H1 (cell line): ENCODE measurements around the gene WNT3A. TPM values are rescaled to one million over a fixed set of nuclear protein-coding genes. Genes with fewer than 3 reads are reported as not detected.
"Not testable (repeated sequence)": the region's sequence is repeated elsewhere in the genome, so short reads cannot be mapped to it uniquely, and the experiment has no call there.

Experiments used
- CTCF ChIA-PET: fragments of 300-600 bp; sonication (Branson Sonifier 250); formaldehyde crosslinking; loops from one replicate; lab custom pipeline; 2021; ENCODE audit not compliant: partially characterized antibody; lab: Charles Lee
- POLR2A ChIA-PET: fragments of 300-600 bp; sonication (Branson Sonifier 250); formaldehyde crosslinking; loops from one replicate; lab custom pipeline; 2021; ENCODE audit warnings: inconsistent platforms; ENCODE audit not compliant: partially characterized antibody; lab: Charles Lee
- DNase-seq, 2 experiments: peaks; one replicate each; pipeline versions ENCODE4 v3.0.0 to v3.0.0-alpha.2; 2010 to 2022; ENCODE audit warnings: low spot score in 2 of 2, low read depth in 1 of 2, mixed read lengths in 1 of 2
- FAIRE-seq: peaks from 2 replicates; lab custom pipeline; 2011; peaks lifted over from hg19 to GRCh38; lab: Jason Lieb, UNC
- H2AFZ ChIP-seq: 2 replicates; pipeline ENCODE4 v1.8.1; 2012; ENCODE audit warnings: low read length, inconsistent platforms
- H2AK5ac ChIP-seq: 2 replicates; pipeline ENCODE4 v1.6.1; 2013; ENCODE audit warnings: low read depth, low read length
- H2BK120ac ChIP-seq: replicated peaks from 2 replicates; pipeline ENCODE3; 2013; ENCODE audit warnings: low read depth, low read length, inconsistent platforms
- H2BK12ac ChIP-seq: 2 replicates; pipeline ENCODE4 v1.6.1; 2013; ENCODE audit warnings: low read depth, low read length
- H2BK15ac ChIP-seq: 2 replicates; pipeline ENCODE4 v1.6.1; 2013; ENCODE audit warnings: low read length
- H2BK20ac ChIP-seq: 2 replicates; pipeline ENCODE4 v1.6.1; 2013; ENCODE audit warnings: low read length
- H2BK5ac ChIP-seq: 2 replicates; pipeline ENCODE4 v1.6.1; 2013; ENCODE audit warnings: low read depth, low read length
- H3K14ac ChIP-seq: 2 replicates; pipeline ENCODE4 v1.6.1; 2013; ENCODE audit warnings: inconsistent platforms; ENCODE audit not compliant: insufficient read length
- H3K18ac ChIP-seq: 2 replicates; pipeline ENCODE4 v1.6.1; 2013; ENCODE audit warnings: low read length; ENCODE audit errors: extremely low read depth
- H3K23ac ChIP-seq: 2 replicates; pipeline ENCODE4 v1.6.1; 2013; ENCODE audit warnings: inconsistent platforms; ENCODE audit not compliant: insufficient read length
- H3K23me2 ChIP-seq: 2 replicates; pipeline ENCODE4 v1.6.1; 2013; ENCODE audit warnings: low read depth, low read length
- H3K27ac ChIP-seq: 2 replicates; pipeline ENCODE4 v1.6.1; 2011; ENCODE audit warnings: low read depth, low read length, inconsistent platforms
- H3K27me3 ChIP-seq, 4 experiments: replicated peaks in 1 of 4; 1 replicate in 1 of 4; 2 replicates in 3 of 4; pipeline versions ENCODE4 v1.6.1 to v1.8.1; 2011 to 2013; ENCODE audit warnings: low read length in 3 of 4, mild to moderate bottlenecking in 3 of 4, inconsistent platforms in 2 of 4, mixed read lengths in 2 of 4, moderate library complexity in 1 of 4; ENCODE audit not compliant: control insufficient read depth in 3 of 4, insufficient read depth in 3 of 4; ENCODE audit errors: extremely low read depth in 1 of 4
- H3K36me3 ChIP-seq, 4 experiments: 2 replicates each; pipeline versions ENCODE4 v1.6.1 to v1.8.1; 2011 to 2013; ENCODE audit warnings: mild to moderate bottlenecking in 4 of 4, low read length in 3 of 4, moderate library complexity in 2 of 4, control low read depth in 1 of 4, inconsistent platforms in 1 of 4; ENCODE audit not compliant: insufficient read depth in 4 of 4, control insufficient read depth in 2 of 4
- H3K4ac ChIP-seq: replicated peaks from 2 replicates; pipeline ENCODE3; 2013; ENCODE audit warnings: low read length, low read depth, mixed read lengths, inconsistent platforms; ENCODE audit not compliant: insufficient read length
- H3K4me1 ChIP-seq, 4 experiments: replicated peaks in 1 of 4; 1 replicate in 1 of 4; 2 replicates in 3 of 4; pipeline versions ENCODE4 v1.6.1 to v1.8.1; 2011 to 2013; ENCODE audit warnings: low read length in 3 of 4, inconsistent platforms in 2 of 4, mixed read lengths in 1 of 4; ENCODE audit not compliant: insufficient read depth in 4 of 4, control insufficient read depth in 3 of 4
- H3K4me2 ChIP-seq, 2 experiments: 2 replicates each; pipeline versions ENCODE4 v1.6.1 to v1.8.1; 2011 to 2013; ENCODE audit warnings: low read depth in 2 of 2, low read length in 2 of 2, control low read depth in 1 of 2, inconsistent platforms in 1 of 2, mild to moderate bottlenecking in 1 of 2; ENCODE audit not compliant: insufficient read depth in 1 of 2
- H3K4me3 ChIP-seq, 4 experiments: fragments of 200-600, 300-600 bp in 1 of 4; sonication (generic), shearing (Covaris generic), sonication (Bioruptor Twin) in 1 of 4; 2 replicates each; pipeline versions ENCODE4 v1.5.1 to v1.8.1; 2011 to 2016; ENCODE audit warnings: low read length in 4 of 4, low read depth in 3 of 4, control low read depth in 2 of 4, inconsistent platforms in 2 of 4, mild to moderate bottlenecking in 2 of 4, mixed read lengths in 1 of 4, moderate library complexity in 1 of 4; ENCODE audit not compliant: insufficient read depth in 2 of 4; ENCODE audit errors: extremely low read depth in 1 of 4
- H3K56ac ChIP-seq: replicated peaks from 2 replicates; pipeline ENCODE3; 2013; ENCODE audit warnings: low read depth, mild to moderate bottlenecking, mixed read lengths, low read length, inconsistent platforms; ENCODE audit not compliant: insufficient read length
- H3K79me1 ChIP-seq: 2 replicates; pipeline ENCODE4 v1.6.1; 2013; ENCODE audit warnings: low read depth, low read length, control low read depth
- H3K79me2 ChIP-seq, 2 experiments: 2 replicates each; pipeline versions ENCODE4 v1.6.1 to v1.8.1; 2012 to 2013; ENCODE audit warnings: low read length in 2 of 2, mild to moderate bottlenecking in 2 of 2, inconsistent platforms in 1 of 2; ENCODE audit not compliant: insufficient read depth in 2 of 2, control insufficient read depth in 1 of 2
- H3K9ac ChIP-seq, 4 experiments: replicated peaks in 1 of 4; 1 replicate in 1 of 4; 2 replicates in 3 of 4; pipeline versions ENCODE4 v1.6.1 to v1.8.1; 2011 to 2013; ENCODE audit warnings: low read depth in 3 of 4, low read length in 3 of 4, control low read depth in 2 of 4, mild to moderate bottlenecking in 2 of 4, moderate library complexity in 2 of 4, inconsistent platforms in 1 of 4; ENCODE audit errors: extremely low read depth in 1 of 4
- H3K9me3 ChIP-seq, 2 experiments: 2 replicates each; pipeline versions ENCODE4 v1.6.1 to v1.8.1; 2012 to 2013; ENCODE audit warnings: mild to moderate bottlenecking in 2 of 2, moderate library complexity in 2 of 2, control low read depth in 1 of 2, inconsistent platforms in 1 of 2, low read depth in 1 of 2, low read length in 1 of 2, mixed read lengths in 1 of 2; ENCODE audit not compliant: insufficient read depth in 2 of 2
- H4K20me1 ChIP-seq, 2 experiments: replicated peaks in 1 of 2; 2 replicates each; pipeline versions ENCODE3 to v1.8.1; 2011 to 2013; ENCODE audit warnings: inconsistent platforms in 2 of 2, low read length in 2 of 2, mild to moderate bottlenecking in 1 of 2; ENCODE audit not compliant: insufficient read depth in 2 of 2, control insufficient read depth in 1 of 2
- H4K5ac ChIP-seq: 2 replicates; pipeline ENCODE4 v1.6.1; 2013; ENCODE audit warnings: low read length, low read depth, mixed read lengths, inconsistent platforms; ENCODE audit not compliant: insufficient read length
- H4K8ac ChIP-seq: 2 replicates; pipeline ENCODE4 v1.8.0; 2013; ENCODE audit warnings: mild to moderate bottlenecking, moderate library complexity, low read length, inconsistent platforms; ENCODE audit not compliant: insufficient read depth; ENCODE audit errors: extremely low read depth
- H4K91ac ChIP-seq: replicated peaks from 2 replicates; pipeline ENCODE3; 2013; ENCODE audit warnings: low read length, mixed read lengths, inconsistent platforms; ENCODE audit not compliant: insufficient read length
- WGBS, 2 experiments: shearing (Covaris generic) in 1 of 2; methylation state at CpG; one replicate each; pipeline versions ENCODE4 v1.1.6 to v1.1.7; 2013 to 2015; ENCODE audit warnings: low lambda C conversion rate in 2 of 2, mixed read lengths in 2 of 2, inconsistent platforms in 1 of 2, low coverage in 1 of 2, missing lambda C conversion rate in 1 of 2; ENCODE audit not compliant: insufficient replicate concordance in 2 of 2, insufficient coverage in 1 of 2, insufficient read length in 1 of 2; ENCODE audit errors: extremely low coverage in 1 of 2, missing lambda C conversion rate in 1 of 2; 5-methylcytosine and 5-hydroxymethylcytosine counted together
- polyA plus RNA-seq, 7 experiments: library from polyadenylated mRNA; depleted of rRNA in 3 of 7; stranded (reverse) in 5 of 7; unstranded in 2 of 7; fragments of >200 nt in 5 of 7; fragments of 200-250 nt in 2 of 7; gene quantifications; 1 replicate in 5 of 7; 2 replicates in 1 of 7; 4 replicates in 1 of 7; pipeline versions ENCODE4 v1.2.1 to v1.2.3, GENCODE V29; 2011 to 2013; ENCODE audit warnings: missing spikeins in 2 of 7, mixed read lengths in 2 of 7
- total RNA-seq: library from RNA; stranded (reverse); fragmentation: NEBNext Ultra II Directional; extraction: Animal tissue kit (Norgen Biotek cat#: 25700); gene quantifications from 2 replicates; pipeline ENCODE4 v1.2.1, GENCODE V29; 2021

Gene WNT3A
- total and polyA plus RNA-seq, 2 of the 8 experiments (the other 6 are each of a cell fraction or from before 2014, with no cell fraction given): 0.08 to 0.19 TPM

DNA sequence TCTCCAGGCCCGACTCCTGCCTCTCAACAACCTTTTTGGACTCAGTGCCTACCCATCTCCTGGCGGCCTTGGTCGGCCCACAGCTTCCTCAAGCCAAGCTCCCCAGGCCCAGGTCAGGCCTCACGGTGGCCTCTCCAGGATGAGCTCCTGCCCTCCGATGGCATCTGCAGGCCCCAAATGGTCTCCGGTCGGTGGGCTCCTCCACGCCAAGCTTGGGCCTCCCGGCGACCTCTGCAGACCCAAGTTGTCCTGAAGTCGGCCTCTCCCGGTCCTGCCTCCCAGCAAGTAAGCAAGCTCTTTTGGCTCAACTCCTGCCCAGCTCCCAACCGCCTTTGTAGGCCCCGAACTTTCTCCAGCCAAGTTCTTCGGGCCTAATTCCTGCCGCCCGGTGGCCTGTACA is 35.6 kb upstream of the WNT3A start:
- H2BK12ac ChIP-seq, H3K23ac ChIP-seq, H3K79me1 ChIP-seq, H3K9me3 ChIP-seq, FAIRE-seq, H3K79me2 ChIP-seq, DNase-seq, H2BK20ac ChIP-seq, H4K91ac ChIP-seq, H3K4me3 ChIP-seq, H3K9ac ChIP-seq, H4K5ac ChIP-seq, H3K36me3 ChIP-seq, H4K8ac ChIP-seq, H2BK120ac ChIP-seq, H3K14ac ChIP-seq, H3K4me1 ChIP-seq, H2AK5ac ChIP-seq, H3K27ac ChIP-seq, H3K27me3 ChIP-seq, H3K4ac ChIP-seq, H3K56ac ChIP-seq, H4K20me1 ChIP-seq, H3K4me2 ChIP-seq, H2BK15ac ChIP-seq, H2BK5ac ChIP-seq, H3K23me2 ChIP-seq, H3K18ac ChIP-seq, H2AFZ ChIP-seq: not testable (repeated sequence)
- WGBS, 2 experiments: 83% methylated on average over 1 of the region's 17 CpGs; no CpG with 5 or more reads in 1 of the 2 experiments
- CTCF ChIA-PET: interaction anchor here (0.6 to 2.7 kb wide), 6 partner anchors 9 to 490 kb away, joined by 3 to 12 read pairs (median 4); no protein-coding TSS in a partner anchor
- POLR2A ChIA-PET: interaction anchor here (1.2 kb wide), 1 partner anchor 33 kb away, joined by 3 read pairs; no protein-coding TSS in a partner anchor
